Measurements from ENCODE around the gene IMPG1.

GRCh38 chr6:76014626-76015530 lies 57.6 kb downstream of the IMPG1 start:
- no peak for TF ChIP-seq EZH2 (IDR thresholded peaks at IDR 0.05; ENCODE audit: borderline replicate concordance)
- no peak for TF ChIP-seq CTCF (IDR thresholded peaks at IDR 0.05; ENCODE audit: poor library complexity)
- no peak for TF ChIP-seq EZH2phosphoT487 (IDR thresholded peaks at IDR 0.05; ENCODE audit: low read depth, severe bottlenecking, unreplicated experiment)
